Suprapubic skin (tissue), 4 donors: Measurements from ENCODE around the gene F2. TPM values are rescaled to one million over a fixed set of nuclear protein-coding genes. Genes with fewer than 3 reads are reported as not detected.
"Not testable (repeated sequence)": the region's sequence is repeated elsewhere in the genome, so short reads cannot be mapped to it uniquely, and the experiment has no call there.

Source experiments
- DNase-seq, 2 donors: peaks; one replicate each; pipeline ENCODE4 v3.0.0-alpha.2; 2019; ENCODE audit warnings: low spot score in 2 of 2
- H3K27ac ChIP-seq: fragments of 200-600 bp; sonication (generic); one replicate; pipeline ENCODE4 v1.5.1; 2019
- H3K27me3 ChIP-seq: fragments of 200-600 bp; sonication (generic); one replicate; pipeline ENCODE4 v1.5.1; 2019
- H3K36me3 ChIP-seq: fragments of 200-600 bp; sonication (generic); one replicate; pipeline ENCODE4 v1.5.1; 2019
- H3K4me1 ChIP-seq: fragments of 200-600 bp; sonication (generic); one replicate; pipeline ENCODE4 v1.5.1; 2019
- H3K4me3 ChIP-seq: fragments of 200-600 bp; sonication (generic); one replicate; pipeline ENCODE4 v1.5.1; 2019; ENCODE audit warnings: mild to moderate bottlenecking
- H3K9me3 ChIP-seq: fragments of 200-600 bp; sonication (generic); one replicate; pipeline ENCODE4 v1.5.1; 2019
- CTCF ChIP-seq, 2 donors: fragments of 200-600 bp in 1 of 2; fragments of 450-650 bp in 1 of 2; sonication (generic) in 1 of 2; IDR thresholded peaks; one replicate each; pipeline ENCODE4 v1.5.1; 2016 to 2019; ENCODE audit warnings: antibody characterized with exemption in 2 of 2, mild to moderate bottlenecking in 1 of 2, moderate library complexity in 1 of 2
- EP300 ChIP-seq: sonication (generic); formaldehyde crosslinking; IDR thresholded peaks from one replicate; pipeline ENCODE4 v1.6.1; 2017; ENCODE audit warnings: antibody characterized with exemption
- POLR2A ChIP-seq, 2 donors: fragments of 450-650 bp; IDR thresholded peaks; one replicate each; pipeline ENCODE4 v1.6.1; 2017; ENCODE audit warnings: antibody characterized with exemption in 2 of 2, mild to moderate bottlenecking in 2 of 2, moderate library complexity in 2 of 2
- POLR2AphosphoS5 ChIP-seq, 3 donors: sonication (generic); formaldehyde crosslinking; IDR thresholded peaks; one replicate each; pipeline ENCODE4 v1.6.1; 2017; ENCODE audit warnings: antibody characterized with exemption in 3 of 3
- WGBS: methylation state at CpG from one replicate; pipeline ENCODE4 v1.1.5; 2018; 5-methylcytosine and 5-hydroxymethylcytosine counted together
- total RNA-seq, 4 donors: library from RNA; depleted of rRNA; stranded (reverse); fragments of >200 nt; gene quantifications; one replicate each; pipeline ENCODE4 v1.1.0, GENCODE V29; 2016

Gene F2
- total RNA-seq, 4 donors from 2014 or later: 1.6 TPM; not detected in 3

- no peaks in the 10 kb centered on the region for H3K9me3 ChIP-seq
- no peak for DNase-seq
- TF ChIP-seq CTCF (IDR thresholded peaks at IDR 0.05): no peak
- TF ChIP-seq EP300: no peak
- H3K4me3 ChIP-seq: peak overlapping the region; percentile 99
- peaks cover 42% of the 10 kb centered on the region for H3K36me3 ChIP-seq
- WGBS: 2% methylated on average over 19 of the region's 29 CpGs
- H3K27me3 ChIP-seq: no peaks in the 10 kb centered on the region
- peak overlapping the region; percentile 90 for H3K27ac ChIP-seq
- H3K4me1 ChIP-seq: peaks cover 59% of the 10 kb centered on the region
Observed at GRCh38 chr11:46701078-46701654, 17.8 kb upstream of the F2 start.

GRCh38 chr11:46705070-46705688 is 13.8 kb upstream of the F2 start:
- Histone ChIP-seq H3K27ac (no peak overlapping the region), H3K27me3 (no peaks in the 10 kb centered on the region), H3K9me3 (no peaks in the 10 kb centered on the region), H3K4me3 (no peak overlapping the region), H3K36me3 (peaks cover 53% of the 10 kb centered on the region), H3K4me1 (peaks cover 20% of the 10 kb centered on the region)
- TF ChIP-seq EP300: no peak
- no peak for DNase-seq
- WGBS: 89% methylated on average over 9 of the region's 31 CpGs

- WGBS: 86% methylated on average over 7 of the region's 7 CpGs
- H3K4me3 ChIP-seq: no peak overlapping the region
- no peaks in the 10 kb centered on the region for H3K9me3 ChIP-seq
- no peak for DNase-seq
- H3K27me3 ChIP-seq: no peaks in the 10 kb centered on the region
- no peak overlapping the region for H3K27ac ChIP-seq
- peaks cover 15% of the 10 kb centered on the region for H3K4me1 ChIP-seq
- H3K36me3 ChIP-seq: peaks cover 53% of the 10 kb centered on the region
- TF ChIP-seq EP300 (no peak), CTCF (IDR thresholded peaks at IDR 0.05) (no peak), POLR2A (IDR thresholded peaks at IDR 0.05) (no peak), POLR2AphosphoS5 (IDR thresholded peaks at IDR 0.05) (no peak)
Observed at GRCh38 chr11:46706886-46707285, 12.1 kb upstream of the F2 start.

- 82% methylated on average over 9 of the region's 9 CpGs for WGBS
- DNase-seq: not testable (repeated sequence)
Observed at GRCh38 chr11:46709351-46709750, 9.7 kb upstream of the F2 start.

GRCh38 chr11:46710821-46711269 is 8.2 kb upstream of the F2 start:
- peak overlapping the region; percentile 78 for H3K27ac ChIP-seq
- TF ChIP-seq CTCF (IDR thresholded peaks at IDR 0.05) (no peak), EP300 (no peak), POLR2A (IDR thresholded peaks at IDR 0.05) (no peak), POLR2AphosphoS5 (IDR thresholded peaks at IDR 0.05) (no peak)
- 61% methylated on average over 7 of the region's 10 CpGs for WGBS
- H3K36me3 ChIP-seq: peaks cover 15% of the 10 kb centered on the region
- no peak for DNase-seq
- no peaks in the 10 kb centered on the region for H3K9me3 ChIP-seq
- peaks cover 4% of the 10 kb centered on the region for H3K4me1 ChIP-seq
- H3K4me3 ChIP-seq: no peak overlapping the region
- no peaks in the 10 kb centered on the region for H3K27me3 ChIP-seq

More at GRCh38 chr11:46709351-46709750, 9.7 kb upstream of the F2 start:
- H3K27me3 ChIP-seq, H3K4me3 ChIP-seq, H3K4me1 ChIP-seq, H3K9me3 ChIP-seq, H3K27ac ChIP-seq: not testable (repeated sequence)
- peaks cover 30% of the 10 kb centered on the region for H3K36me3 ChIP-seq

- no peak for DNase-seq
- no peaks in the 10 kb centered on the region for H3K9me3 ChIP-seq
- TF ChIP-seq POLR2A (IDR thresholded peaks at IDR 0.05) (no peak), POLR2AphosphoS5 (IDR thresholded peaks at IDR 0.05) (no peak), CTCF (IDR thresholded peaks at IDR 0.05) (no peak), EP300 (no peak)
- H3K36me3 ChIP-seq: peaks cover 10% of the 10 kb centered on the region
- 71% methylated on average over 5 of the region's 5 CpGs for WGBS
- no peaks in the 10 kb centered on the region for H3K27me3 ChIP-seq
- H3K27ac ChIP-seq: peak overlapping the region; percentile 78
- H3K4me1 ChIP-seq: peaks cover 4% of the 10 kb centered on the region
- H3K4me3 ChIP-seq: no peak overlapping the region
Observed at GRCh38 chr11:46711303-46711702, 7.7 kb upstream of the F2 start.
